ENCODE measurements around the gene ARFGAP1. TPM values are rescaled to one million over a fixed set of nuclear protein-coding genes. Genes with fewer than 3 reads are reported as not detected.
A peak's percentile ranks its signal among the peaks of the same experiment; 100 is the strongest.

Gene ARFGAP1
- total RNA-seq, 3 donors from 2014 or later (not counting 1 experiment from before 2014, with no cell fraction given) = 118 to 138 (median 127) TPM

DNA sequence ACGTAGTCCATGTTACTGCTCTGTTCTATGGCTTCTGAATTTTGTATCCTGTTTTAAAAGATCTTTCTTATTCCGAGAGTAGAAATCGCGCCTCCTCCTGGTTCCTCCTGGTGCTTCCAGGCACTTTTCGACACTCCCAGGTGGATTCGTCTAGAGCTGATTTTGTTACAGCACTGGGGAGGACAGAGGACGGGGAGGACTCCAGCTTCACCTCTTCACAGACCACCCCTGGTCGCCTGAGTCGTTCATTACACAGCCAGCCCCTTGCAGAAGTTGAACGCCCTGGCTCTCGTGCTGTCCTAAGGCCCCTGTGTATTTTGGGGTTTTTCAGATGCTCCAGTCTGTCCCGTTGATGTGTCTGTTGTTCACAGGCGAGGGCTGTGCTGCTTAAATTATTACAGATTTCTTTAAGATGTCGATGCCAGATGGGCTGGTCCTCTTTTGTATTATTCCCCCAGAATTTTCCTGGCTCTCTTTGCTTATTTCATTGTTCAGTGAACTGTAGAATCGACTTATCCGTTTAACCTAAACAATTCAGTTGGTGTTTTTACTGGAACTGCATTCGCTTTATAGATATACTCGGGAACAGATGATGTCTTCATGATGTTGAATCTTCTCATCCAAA is 50.9 kb downstream of the ARFGAP1 start:
- H3K4me1 Mint-ChIP-seq = peaks cover 0 to 5% of the 10 kb centered on the region in 2 donors
- no peak overlapping the region for H3K27ac Mint-ChIP-seq
- peaks cover 6 to 16% of the 10 kb centered on the region in 2 donors for H3K27me3 Mint-ChIP-seq (ENCODE audit: low read depth in 2 of 2)
- ATAC-seq (no peak), DNase-seq (no peak)
- no peak overlapping the region for H3K4me3 Mint-ChIP-seq
- no peaks in the 10 kb centered on the region for H3K36me3 Mint-ChIP-seq
- intact Hi-C loops (cut with micrococcal nuclease) = no loop called here
- Histone ChIP-seq H3K27me3 (ENCODE audit: control insufficient read depth, insufficient read depth, low read length) (no peaks in the 10 kb centered on the region), H3K27ac (ENCODE audit: low read length) (no peak overlapping the region), H3K4me1 (ENCODE audit: control insufficient read depth, insufficient read depth, low read length) (peaks cover 27% of the 10 kb centered on the region), H3K9me3 (ENCODE audit: control insufficient read depth, insufficient read depth, low read length) (peaks cover 16% of the 10 kb centered on the region), H3K4me3 (ENCODE audit: low read length) (no peak overlapping the region), H3K36me3 (ENCODE audit: control insufficient read depth, insufficient read depth, low read length) (no peaks in the 10 kb centered on the region)
- WGBS (ENCODE audit: insufficient coverage) = 82% methylated on average over 17 of the region's 18 CpGs
- no peaks in the 10 kb centered on the region for H3K9me3 Mint-ChIP-seq
- TF ChIP-seq, protein P1, sequence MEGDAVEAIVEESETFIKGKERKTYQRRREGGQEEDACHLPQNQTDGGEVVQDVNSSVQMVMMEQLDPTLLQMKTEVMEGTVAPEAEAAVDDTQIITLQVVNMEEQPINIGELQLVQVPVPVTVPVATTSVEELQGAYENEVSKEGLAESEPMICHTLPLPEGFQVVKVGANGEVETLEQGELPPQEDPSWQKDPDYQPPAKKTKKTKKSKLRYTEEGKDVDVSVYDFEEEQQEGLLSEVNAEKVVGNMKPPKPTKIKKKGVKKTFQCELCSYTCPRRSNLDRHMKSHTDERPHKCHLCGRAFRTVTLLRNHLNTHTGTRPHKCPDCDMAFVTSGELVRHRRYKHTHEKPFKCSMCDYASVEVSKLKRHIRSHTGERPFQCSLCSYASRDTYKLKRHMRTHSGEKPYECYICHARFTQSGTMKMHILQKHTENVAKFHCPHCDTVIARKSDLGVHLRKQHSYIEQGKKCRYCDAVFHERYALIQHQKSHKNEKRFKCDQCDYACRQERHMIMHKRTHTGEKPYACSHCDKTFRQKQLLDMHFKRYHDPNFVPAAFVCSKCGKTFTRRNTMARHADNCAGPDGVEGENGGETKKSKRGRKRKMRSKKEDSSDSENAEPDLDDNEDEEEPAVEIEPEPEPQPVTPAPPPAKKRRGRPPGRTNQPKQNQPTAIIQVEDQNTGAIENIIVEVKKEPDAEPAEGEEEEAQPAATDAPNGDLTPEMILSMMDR (IDR thresholded peaks at IDR 0.05) = no peak

DNA sequence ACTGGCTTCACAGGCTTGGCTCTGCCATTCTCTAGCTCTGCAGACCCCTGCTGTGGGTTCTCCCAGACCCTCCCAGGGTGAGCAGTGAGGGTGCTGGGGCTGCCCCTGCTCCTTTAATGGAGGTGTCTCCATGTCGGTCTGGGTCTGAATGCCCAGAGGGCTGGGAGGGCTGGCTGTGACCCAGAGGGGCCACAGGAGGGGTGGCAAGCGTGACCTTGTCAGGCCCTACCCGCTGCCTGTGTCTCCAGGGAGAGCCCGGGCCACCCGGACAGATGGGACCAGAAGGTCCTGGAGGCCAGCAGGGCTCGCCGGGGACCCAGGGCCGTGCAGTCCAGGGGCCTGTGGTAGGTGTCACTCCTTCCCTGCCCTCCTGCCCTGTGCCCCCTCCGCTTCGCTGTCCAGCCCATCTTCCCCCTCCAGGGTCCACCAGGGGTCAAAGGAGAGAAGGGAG is 52.4 kb downstream of the ARFGAP1 start:
- WGBS (ENCODE audit: insufficient coverage) = 91% methylated on average over 10 of the region's 10 CpGs
- Mint-ChIP-seq H3K27me3 (ENCODE audit: low read depth in 2 of 2) (peaks cover 6 to 16% of the 10 kb centered on the region in 2 donors), H3K9me3 (no peaks in the 10 kb centered on the region), H3K36me3 (no peaks in the 10 kb centered on the region), H3K4me3 (no peak overlapping the region), H3K4me1 (peaks cover 0 to 5% of the 10 kb centered on the region in 2 donors), H3K27ac (no peak overlapping the region)
- peaks cover 16% of the 10 kb centered on the region for H3K9me3 ChIP-seq (ENCODE audit: control insufficient read depth, insufficient read depth, low read length)
- H3K36me3 ChIP-seq (ENCODE audit: control insufficient read depth, insufficient read depth, low read length) = no peaks in the 10 kb centered on the region
- intact Hi-C loops (cut with micrococcal nuclease) = no loop called here
- TF ChIP-seq, protein P1 (IDR thresholded peaks at IDR 0.05) = no peak
- no peaks in the 10 kb centered on the region for H3K27me3 ChIP-seq (ENCODE audit: control insufficient read depth, insufficient read depth, low read length)
- peaks cover 27% of the 10 kb centered on the region for H3K4me1 ChIP-seq (ENCODE audit: control insufficient read depth, insufficient read depth, low read length)
- no peak overlapping the region for H3K27ac ChIP-seq (ENCODE audit: low read length)
- ATAC-seq (no peak), DNase-seq (no peak)
- no peak overlapping the region for H3K4me3 ChIP-seq (ENCODE audit: low read length)

DNA sequence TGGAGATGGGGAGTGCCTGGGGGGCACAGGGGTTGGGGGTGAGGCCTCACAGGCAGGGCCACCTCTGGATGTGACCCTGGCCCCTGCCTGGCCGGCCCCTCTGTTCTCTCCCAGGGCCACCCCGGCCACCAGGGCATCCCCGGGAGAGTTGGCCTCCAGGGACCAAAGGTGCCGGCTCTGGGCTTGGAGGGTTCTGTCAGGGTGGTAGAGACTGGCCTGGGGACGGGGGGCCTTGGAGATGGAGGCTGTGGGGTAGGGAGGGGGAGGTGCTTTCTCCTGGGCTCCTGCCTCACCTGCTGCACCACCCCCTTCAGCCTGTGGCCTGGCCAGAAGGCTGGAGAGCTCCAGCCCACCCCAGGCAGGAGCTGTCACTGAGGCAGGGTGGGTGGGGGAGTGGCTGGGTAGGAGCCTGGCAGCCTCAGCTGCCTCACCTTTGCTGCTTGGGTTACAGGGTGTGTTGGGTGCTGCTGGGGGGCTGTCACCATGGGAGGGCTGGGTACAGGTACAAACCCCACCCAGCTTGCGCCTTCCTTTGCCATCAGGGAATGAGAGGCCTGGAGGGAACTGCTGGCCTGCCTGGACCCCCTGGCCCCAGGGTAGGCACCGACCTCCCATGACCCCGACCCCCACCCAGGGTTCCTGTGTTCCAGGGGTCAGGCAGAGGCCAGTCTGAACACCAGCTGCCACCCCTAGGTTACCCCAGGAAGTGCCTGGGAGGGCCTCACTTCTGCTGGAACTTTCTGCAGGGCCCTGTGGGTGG is 53.1 kb downstream of the ARFGAP1 start:
- peak overlapping the region; percentile 86 to 87 for H3K27ac Mint-ChIP-seq
- WGBS (ENCODE audit: insufficient coverage) = 93% methylated on average over 8 of the region's 8 CpGs
- Histone ChIP-seq H3K4me3 (ENCODE audit: low read length) (no peak overlapping the region), H3K27me3 (ENCODE audit: control insufficient read depth, insufficient read depth, low read length) (no peaks in the 10 kb centered on the region), H3K4me1 (ENCODE audit: control insufficient read depth, insufficient read depth, low read length) (peaks cover 27% of the 10 kb centered on the region), H3K9me3 (ENCODE audit: control insufficient read depth, insufficient read depth, low read length) (peaks cover 16% of the 10 kb centered on the region), H3K27ac (ENCODE audit: low read length) (peak overlapping the region; percentile 89), H3K36me3 (ENCODE audit: control insufficient read depth, insufficient read depth, low read length) (no peaks in the 10 kb centered on the region)
- H3K4me3 Mint-ChIP-seq = no peak overlapping the region
- peaks cover 6 to 16% of the 10 kb centered on the region in 2 donors for H3K27me3 Mint-ChIP-seq (ENCODE audit: low read depth in 2 of 2)
- no peak for ATAC-seq
- TF ChIP-seq, protein P1 (IDR thresholded peaks at IDR 0.05) = no peak
- no peaks in the 10 kb centered on the region for H3K9me3 Mint-ChIP-seq
- no peaks in the 10 kb centered on the region for H3K36me3 Mint-ChIP-seq
- no peak for DNase-seq
- intact Hi-C loops (cut with micrococcal nuclease) = no loop called here
- peaks cover 0 to 5% of the 10 kb centered on the region in 2 donors for H3K4me1 Mint-ChIP-seq
